Mesenchymal stem cell (in vitro differentiated cells and primary cell): Measurements from ENCODE around the gene PLXND1.

ENCODE experiments used
- DNase-seq: peaks from one replicate; pipeline ENCODE4 v3.0.0-alpha.2; 2013
- H2AFZ ChIP-seq: one replicate; pipeline ENCODE4 v1.6.1; 2013; ENCODE audit warnings: low read depth, mild to moderate bottlenecking, control low read depth, inconsistent platforms, low read length, moderate library complexity
- H2AK5ac ChIP-seq: 2 replicates; pipeline ENCODE4 v1.6.1; 2013; ENCODE audit warnings: low read length, moderate library complexity, mild to moderate bottlenecking, inconsistent platforms; ENCODE audit not compliant: severe bottlenecking
- H2BK120ac ChIP-seq: one replicate; pipeline ENCODE4 v1.6.1; 2013; ENCODE audit warnings: low read depth, mild to moderate bottlenecking, inconsistent platforms, low read length, moderate library complexity
- H2BK12ac ChIP-seq, 2 experiments: one replicate each; pipeline ENCODE4 v1.6.1; 2013; ENCODE audit warnings: inconsistent platforms in 2 of 2, low read length in 2 of 2, mild to moderate bottlenecking in 2 of 2, moderate library complexity in 2 of 2, control low read depth in 1 of 2
- H2BK15ac ChIP-seq: one replicate; pipeline ENCODE4 v1.6.1; 2013; ENCODE audit warnings: mild to moderate bottlenecking, low read depth, inconsistent platforms; ENCODE audit not compliant: poor library complexity, severe bottlenecking
- H2BK5ac ChIP-seq: 2 replicates; pipeline ENCODE4 v1.6.1; 2013; ENCODE audit warnings: low read depth, mild to moderate bottlenecking, low read length, control low read depth, inconsistent platforms; ENCODE audit not compliant: poor library complexity, severe bottlenecking
- H3K14ac ChIP-seq, 2 experiments: one replicate each; pipeline ENCODE4 v1.6.1; 2013; ENCODE audit warnings: inconsistent platforms in 2 of 2, low read length in 2 of 2, control low read depth in 1 of 2, mild to moderate bottlenecking in 1 of 2, moderate library complexity in 1 of 2
- H3K18ac ChIP-seq, 2 experiments: one replicate each; pipeline ENCODE4 v1.6.1; 2013; ENCODE audit warnings: inconsistent platforms in 2 of 2, low read length in 2 of 2, control low read depth in 1 of 2, low read depth in 1 of 2, mild to moderate bottlenecking in 1 of 2
- H3K23ac ChIP-seq, 2 experiments: one replicate each; pipeline ENCODE4 v1.6.1; 2013; ENCODE audit warnings: inconsistent platforms in 2 of 2, low read length in 2 of 2, mild to moderate bottlenecking in 2 of 2, moderate library complexity in 2 of 2, control low read depth in 1 of 2
- H3K27ac ChIP-seq: 2 replicates; pipeline ENCODE4 v1.5.1; 2013; ENCODE audit warnings: mild to moderate bottlenecking, moderate library complexity, low read length, control low read depth, inconsistent platforms; ENCODE audit not compliant: poor library complexity, severe bottlenecking
- H3K27me3 ChIP-seq, 2 experiments: 2 replicates each; pipeline versions ENCODE4 v1.6.1 to v1.7.0; 2013; ENCODE audit warnings: low read length in 2 of 2, mild to moderate bottlenecking in 2 of 2, moderate library complexity in 2 of 2, control low read depth in 1 of 2, inconsistent platforms in 1 of 2; ENCODE audit not compliant: control insufficient read depth in 1 of 2, insufficient read depth in 1 of 2
- H3K36me3 ChIP-seq, 2 experiments: 2 replicates each; pipeline versions ENCODE4 v1.6.1 to v1.7.0; 2013; ENCODE audit warnings: low read length in 2 of 2, control low read depth in 1 of 2, inconsistent platforms in 1 of 2, low read depth in 1 of 2, mild to moderate bottlenecking in 1 of 2; ENCODE audit not compliant: insufficient read depth in 2 of 2, control insufficient read depth in 1 of 2
- H3K4ac ChIP-seq, 2 experiments: one replicate each; pipeline ENCODE4 v1.6.1; 2013; ENCODE audit warnings: inconsistent platforms in 2 of 2, low read length in 2 of 2, mild to moderate bottlenecking in 2 of 2, moderate library complexity in 2 of 2, control low read depth in 1 of 2, low read depth in 1 of 2
- H3K4me1 ChIP-seq: 2 replicates; pipeline ENCODE4 v1.6.1; 2013; ENCODE audit warnings: low read depth, low read length, control low read depth; ENCODE audit not compliant: control insufficient read depth, insufficient read depth
- H3K4me2 ChIP-seq: 2 replicates; pipeline ENCODE4 v1.6.1; 2013; ENCODE audit warnings: low read length, mild to moderate bottlenecking, inconsistent platforms; ENCODE audit not compliant: poor library complexity, severe bottlenecking
- H3K4me3 ChIP-seq, 2 experiments: 2 replicates each; pipeline versions ENCODE4 v1.5.1 to v1.7.0; 2013; ENCODE audit warnings: low read length in 2 of 2, mild to moderate bottlenecking in 2 of 2, control low read depth in 1 of 2, low read depth in 1 of 2; ENCODE audit not compliant: insufficient read depth in 1 of 2
- H3K79me1 ChIP-seq: replicated peaks from 2 replicates; pipeline ENCODE4 v1.6.1; 2013; ENCODE audit warnings: mild to moderate bottlenecking, control low read depth, low read length, inconsistent platforms; ENCODE audit not compliant: poor library complexity, severe bottlenecking
- H3K9ac ChIP-seq: 2 replicates; pipeline ENCODE4 v1.7.0; 2013; ENCODE audit warnings: mild to moderate bottlenecking, low read length, moderate library complexity
- H3K9me3 ChIP-seq: 2 replicates; pipeline ENCODE4 v1.7.0; 2013; ENCODE audit warnings: mild to moderate bottlenecking, low read length; ENCODE audit not compliant: control insufficient read depth
- H4K8ac ChIP-seq: one replicate; pipeline ENCODE4 v1.6.1; 2013; ENCODE audit warnings: inconsistent platforms, mild to moderate bottlenecking, low read length, moderate library complexity
- H4K91ac ChIP-seq: one replicate; pipeline ENCODE4 v1.6.1; 2013; ENCODE audit warnings: mild to moderate bottlenecking, low read length, inconsistent platforms
- WGBS: methylation state at CpG from one replicate; pipeline ENCODE4 v1.1.7; 2013; ENCODE audit warnings: mixed read lengths; 5-methylcytosine and 5-hydroxymethylcytosine counted together

Gene PLXND1

DNA sequence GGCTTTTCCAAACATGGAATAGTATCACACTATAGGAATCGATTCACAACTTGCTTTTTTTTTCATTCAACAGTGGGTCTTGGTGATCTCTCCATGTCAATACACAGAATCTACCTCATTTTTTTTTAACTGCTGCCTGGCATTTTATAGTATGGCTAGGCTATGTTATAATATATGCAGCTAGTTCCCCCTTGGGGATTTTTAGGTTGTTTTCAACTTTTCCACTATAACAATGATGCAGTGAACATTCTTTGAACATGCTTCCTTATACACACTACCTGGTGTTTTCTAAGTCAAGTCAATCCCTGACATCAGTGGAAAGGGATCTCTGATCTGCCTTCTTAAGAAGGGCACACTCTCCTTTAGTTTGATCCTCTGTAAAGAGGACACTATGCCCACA lies 46.5 kb upstream of the PLXND1 start:
- H3K23ac ChIP-seq: no peak overlapping the region
- H4K91ac ChIP-seq: no peak overlapping the region
- H4K8ac ChIP-seq: no peak overlapping the region
- no peak for DNase-seq
- H3K18ac ChIP-seq: no peak overlapping the region
- H3K4me2 ChIP-seq: no peak overlapping the region
- no peak overlapping the region for H3K4ac ChIP-seq
- peaks cover 0 to 17% of the 10 kb centered on the region in 2 experiments for H3K36me3 ChIP-seq
- H2BK12ac ChIP-seq: no peak overlapping the region
- peaks cover 7% of the 10 kb centered on the region for H3K79me1 ChIP-seq
- no peak overlapping the region for H3K4me3 ChIP-seq
- H2BK120ac ChIP-seq: no peak overlapping the region
- no peak overlapping the region for H2BK15ac ChIP-seq
- no peak overlapping the region for H3K27ac ChIP-seq
- no peaks in the 10 kb centered on the region for H3K27me3 ChIP-seq
- H2BK5ac ChIP-seq: no peak overlapping the region
- H3K14ac ChIP-seq: no peak overlapping the region
- no peak overlapping the region for H3K9ac ChIP-seq
- H2AK5ac ChIP-seq: peak overlapping the region; percentile 88
- WGBS: 90% methylated on average over 1 of the region's 1 CpG
- peaks cover 9% of the 10 kb centered on the region for H3K4me1 ChIP-seq
- H3K9me3 ChIP-seq: no peaks in the 10 kb centered on the region
- no peak overlapping the region for H2AFZ ChIP-seq

DNA sequence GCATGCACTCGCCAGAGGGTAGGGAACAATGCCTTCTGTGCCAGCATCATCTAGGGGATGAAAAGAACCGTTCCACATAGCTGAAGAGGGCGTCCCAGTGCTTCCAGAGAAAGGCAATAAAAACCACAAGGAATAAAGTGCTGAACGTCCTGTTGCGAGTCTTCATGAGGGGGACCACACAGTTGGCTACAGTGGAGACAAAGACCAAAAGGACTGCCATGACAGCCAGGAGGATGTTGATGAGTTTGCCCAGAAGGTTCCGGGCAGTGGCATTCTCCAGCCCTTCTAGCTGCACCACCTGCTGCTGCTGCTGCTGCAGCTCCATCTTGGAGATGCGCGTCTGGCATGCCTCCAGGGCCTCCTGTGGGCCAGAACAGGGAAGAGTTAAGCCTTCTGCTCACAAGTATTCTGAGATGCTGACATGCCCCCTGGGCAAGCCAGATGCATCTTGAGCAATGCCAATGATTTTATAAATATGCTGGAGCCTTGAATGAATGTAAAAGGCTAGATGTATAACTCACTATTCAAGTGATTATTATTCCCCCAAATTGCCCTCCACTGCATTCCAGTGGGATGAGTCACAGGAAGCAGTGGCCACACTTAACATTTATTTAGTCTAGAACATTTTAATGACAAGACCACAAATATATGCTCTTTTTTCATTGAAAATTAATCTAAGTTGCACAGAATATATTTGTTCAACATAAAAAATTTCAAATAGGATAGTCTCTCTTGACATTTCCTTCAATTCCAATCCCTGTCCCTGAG lies 45.1 kb upstream of the PLXND1 start:
- DNase-seq: peak; percentile 75
- no peaks in the 10 kb centered on the region for H3K27me3 ChIP-seq
- H3K18ac ChIP-seq: peak overlapping the region in 1 of 2 experiments; percentile 44
- no peak overlapping the region for H3K4ac ChIP-seq
- peaks cover 7% of the 10 kb centered on the region for H3K79me1 ChIP-seq
- H2BK5ac ChIP-seq: no peak overlapping the region
- H4K8ac ChIP-seq: peak overlapping the region; percentile 27
- no peaks in the 10 kb centered on the region for H3K9me3 ChIP-seq
- H3K4me2 ChIP-seq: no peak overlapping the region
- no peak overlapping the region for H3K23ac ChIP-seq
- no peak overlapping the region for H2BK15ac ChIP-seq
- no peak overlapping the region for H2BK120ac ChIP-seq
- H3K14ac ChIP-seq: no peak overlapping the region
- H4K91ac ChIP-seq: no peak overlapping the region
- H3K9ac ChIP-seq: no peak overlapping the region
- 64% methylated on average over 8 of the region's 8 CpGs for WGBS
- H2AK5ac ChIP-seq: peak overlapping the region; percentile 23
- no peak overlapping the region for H2AFZ ChIP-seq
- no peak overlapping the region for H2BK12ac ChIP-seq
- no peak overlapping the region for H3K4me3 ChIP-seq
- H3K36me3 ChIP-seq: peaks cover 0 to 17% of the 10 kb centered on the region in 2 experiments
- H3K27ac ChIP-seq: peak overlapping the region; percentile 89
- H3K4me1 ChIP-seq: peaks cover 7% of the 10 kb centered on the region

DNA sequence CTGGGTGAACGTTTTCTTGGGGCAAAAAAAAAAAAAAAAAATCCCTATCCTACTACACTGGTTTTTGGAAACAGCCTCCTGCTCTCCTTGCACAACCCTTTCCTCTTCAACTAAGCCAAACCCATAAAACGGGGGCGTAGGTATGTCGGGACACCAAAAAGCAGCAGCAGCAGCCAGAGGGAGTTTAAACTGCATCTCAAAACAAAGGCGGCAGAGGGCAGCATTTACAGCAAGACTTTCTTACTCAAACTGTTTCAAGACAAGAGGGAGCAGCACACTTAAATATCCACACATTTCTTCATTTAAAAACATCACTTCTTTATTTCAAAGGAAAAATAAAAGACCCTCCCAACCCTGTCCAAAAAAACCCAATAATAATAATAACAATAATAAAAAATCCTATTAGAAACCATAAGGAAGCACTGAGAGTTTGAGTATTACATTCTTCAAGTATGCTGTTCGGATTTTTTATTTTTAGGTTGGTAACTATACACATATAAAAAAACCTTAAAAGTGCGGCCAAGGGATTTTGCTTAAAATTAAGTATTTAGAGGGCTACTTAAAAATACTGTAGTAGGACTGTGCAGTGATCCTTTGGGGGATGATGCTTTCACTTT lies 43.9 kb upstream of the PLXND1 start:
- Histone ChIP-seq H2AFZ (no peak overlapping the region), H3K9ac (peak overlapping the region; percentile 51), H2AK5ac (no peak overlapping the region), H3K18ac (no peak overlapping the region), H3K4me1 (peaks cover 7% of the 10 kb centered on the region), H3K23ac (no peak overlapping the region), H3K14ac (no peak overlapping the region), H3K79me1 (peaks cover 4% of the 10 kb centered on the region), H3K4me2 (no peak overlapping the region), H2BK15ac (no peak overlapping the region), H2BK120ac (no peak overlapping the region), H2BK12ac (no peak overlapping the region), H3K27me3 (no peaks in the 10 kb centered on the region), H4K91ac (no peak overlapping the region), H3K27ac (peak overlapping the region; percentile 53), H3K36me3 (peaks cover 0 to 17% of the 10 kb centered on the region in 2 experiments), H3K4ac (no peak overlapping the region), H3K9me3 (no peaks in the 10 kb centered on the region), H2BK5ac (no peak overlapping the region), H4K8ac (no peak overlapping the region), H3K4me3 (no peak overlapping the region)
- 11% methylated on average over 6 of the region's 7 CpGs for WGBS
- DNase-seq: peak; percentile 72

GRCh38 chr3:129648391-129648790 lies 41.9 kb upstream of the PLXND1 start:
- Histone ChIP-seq H3K14ac (no peak overlapping the region), H2BK15ac (no peak overlapping the region), H3K4me2 (no peak overlapping the region), H3K4me1 (peaks cover 7% of the 10 kb centered on the region), H3K79me1 (peaks cover 3% of the 10 kb centered on the region), H3K36me3 (peaks cover 0 to 9% of the 10 kb centered on the region in 2 experiments), H3K18ac (no peak overlapping the region), H2AK5ac (no peak overlapping the region), H3K27me3 (no peaks in the 10 kb centered on the region), H2BK5ac (no peak overlapping the region), H3K27ac (no peak overlapping the region), H3K9me3 (no peaks in the 10 kb centered on the region), H4K91ac (no peak overlapping the region), H2AFZ (no peak overlapping the region), H4K8ac (no peak overlapping the region), H3K9ac (no peak overlapping the region), H2BK12ac (no peak overlapping the region), H2BK120ac (no peak overlapping the region), H3K4ac (no peak overlapping the region), H3K23ac (no peak overlapping the region), H3K4me3 (no peak overlapping the region)
- 100% methylated on average over 1 of the region's 3 CpGs for WGBS
- no peak for DNase-seq
